Measurements from ENCODE around the gene RPS6KA1.

GRCh38 chr1:26603856-26604255 is 74.3 kb downstream of the RPS6KA1 start:
- TF ChIP-seq JUNB (IDR thresholded peaks at IDR 0.05) (no peak), FOS (IDR thresholded peaks at IDR 0.05; ENCODE audit: borderline replicate concordance, extremely low read depth, insufficient read length) (no peak), CTCF (IDR thresholded peaks at IDR 0.05 in 2 of 3, conservative IDR thresholded peaks at IDR 0.05 in 1 of 3; ENCODE audit: control insufficient read depth in 2 of 3, extremely low read depth in 1 of 3, insufficient read depth in 1 of 3, low read depth in 3 of 3, low read length in 3 of 3) (no peak), NFIC (IDR thresholded peaks at IDR 0.05; ENCODE audit: low read depth, low read length) (no peak), MTA3 (IDR thresholded peaks at IDR 0.05; ENCODE audit: borderline replicate concordance, low read length) (no peak)
